K562 treated with DMSO at 1 percent for 24 hours (cell line): Measurements from ENCODE around the gene ZFAND2B. TPM values are rescaled to one million over a fixed set of nuclear protein-coding genes. Genes with fewer than 3 reads are reported as not detected.

ENCODE experiments used
- total RNA-seq: library from RNA; unstranded; fragments of 300-600 nt; gene quantifications from 2 replicates; pipeline ENCODE4 v1.2.3, GENCODE V29; 2022; ENCODE audit warnings: low read depth; ENCODE audit not compliant: insufficient read depth

The ZFAND2B gene, protein sequence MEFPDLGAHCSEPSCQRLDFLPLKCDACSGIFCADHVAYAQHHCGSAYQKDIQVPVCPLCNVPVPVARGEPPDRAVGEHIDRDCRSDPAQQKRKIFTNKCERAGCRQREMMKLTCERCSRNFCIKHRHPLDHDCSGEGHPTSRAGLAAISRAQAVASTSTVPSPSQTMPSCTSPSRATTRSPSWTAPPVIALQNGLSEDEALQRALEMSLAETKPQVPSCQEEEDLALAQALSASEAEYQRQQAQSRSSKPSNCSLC
- total RNA-seq = 39.5 and 43.7 TPM in 2 replicates

DNA sequence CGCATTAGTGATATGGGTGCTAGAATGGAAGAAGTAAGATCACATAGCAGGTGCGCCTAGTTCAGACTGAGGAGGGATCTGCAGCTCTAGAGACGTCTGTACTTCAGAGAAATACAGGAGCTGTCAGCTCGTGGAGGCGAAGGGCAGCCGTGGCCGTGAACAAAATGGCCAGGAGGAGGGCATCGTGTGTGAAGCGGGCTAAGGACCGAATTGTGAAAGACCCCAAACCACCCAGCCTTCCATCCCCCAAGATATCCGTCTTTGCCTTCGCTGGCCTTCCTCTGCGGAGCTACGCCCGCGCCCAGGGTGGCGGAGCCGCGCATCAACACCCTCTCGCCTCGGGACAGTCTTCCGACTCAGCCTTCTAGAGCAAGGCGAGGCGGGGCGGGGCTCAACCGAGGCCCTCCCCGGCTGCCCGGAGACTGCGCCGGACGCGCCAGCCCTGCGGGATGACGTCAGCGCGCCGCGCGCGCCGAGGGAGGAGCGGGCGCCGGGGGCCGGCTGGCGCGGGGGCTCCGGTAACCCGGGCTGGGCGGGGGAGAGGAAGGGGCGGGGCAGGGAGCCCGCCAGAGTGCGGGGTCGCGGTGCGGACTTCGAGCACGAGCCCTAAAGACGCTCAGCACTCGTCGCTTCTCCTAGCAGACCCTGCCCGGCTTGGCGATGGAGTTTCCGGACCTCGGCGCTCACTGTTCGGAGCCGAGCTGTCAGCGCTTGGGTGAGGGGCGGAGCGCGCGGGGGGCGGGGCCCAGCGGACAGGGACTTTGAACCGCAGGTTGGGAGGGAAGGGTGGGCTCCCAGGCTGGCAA lies at the start of gene ZFAND2B:
Gene ZFAND2B, plus strand, starts transcription at position 455 of the 806 bp plus-strand sequence. Its CDS starts 206 bp downstream, at position 661.

DNA sequence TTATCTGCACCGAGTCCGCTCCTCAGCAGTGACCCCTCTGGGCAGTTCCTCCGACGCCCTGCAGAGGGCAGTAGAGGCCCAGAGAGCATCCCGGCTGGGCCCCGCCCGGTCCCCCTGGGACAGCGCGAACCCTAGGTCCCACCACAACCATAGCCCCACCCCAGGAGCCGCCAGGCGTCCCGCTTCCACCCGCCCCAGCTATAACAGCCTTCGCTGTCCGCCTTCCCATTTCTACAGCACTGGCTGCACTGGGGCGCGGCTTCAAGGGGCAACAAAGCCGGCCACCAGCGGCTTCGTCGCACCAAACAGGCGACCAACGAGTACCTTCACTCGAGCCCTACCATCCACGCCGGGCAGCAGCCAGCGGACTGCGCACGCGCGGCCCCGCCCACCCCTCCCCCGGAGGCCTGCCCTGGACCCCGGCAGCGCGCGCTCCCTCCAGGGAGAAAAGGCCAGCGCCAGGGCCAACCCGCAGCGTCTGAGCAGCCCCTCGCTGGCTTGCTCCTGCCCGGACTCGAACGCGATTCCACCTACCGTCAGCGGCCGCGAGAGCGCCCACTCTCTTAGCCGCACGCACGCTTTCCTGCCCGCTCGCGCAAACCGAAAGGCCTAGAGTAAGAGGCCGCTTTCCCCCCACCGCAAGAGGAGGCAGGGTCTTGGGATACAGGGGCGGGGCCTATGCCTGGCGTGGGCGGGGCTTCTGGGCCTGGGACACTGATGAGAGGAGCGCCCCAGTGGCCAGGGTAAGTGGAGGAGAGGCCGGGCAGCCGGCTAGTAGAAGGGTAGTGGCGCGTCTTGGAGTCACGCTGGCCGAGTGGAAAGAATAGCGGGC lies 46.2 kb upstream of the ZFAND2B start, which contains the start of gene NHEJ1:
Gene NHEJ1, minus strand, starts transcription at position 630 of the 832 bp plus-strand sequence. CDS start 2,453 bp downstream, outside the sequence.

GRCh38 chr2:219169930-219170654 lies 36.5 kb upstream of the ZFAND2B start, which contains the start of gene SLC23A3:
TSS of gene SLC23A3 (minus strand) at chr2:219170029. CDS start at chr2:219169984, 45 bp downstream.

DNA sequence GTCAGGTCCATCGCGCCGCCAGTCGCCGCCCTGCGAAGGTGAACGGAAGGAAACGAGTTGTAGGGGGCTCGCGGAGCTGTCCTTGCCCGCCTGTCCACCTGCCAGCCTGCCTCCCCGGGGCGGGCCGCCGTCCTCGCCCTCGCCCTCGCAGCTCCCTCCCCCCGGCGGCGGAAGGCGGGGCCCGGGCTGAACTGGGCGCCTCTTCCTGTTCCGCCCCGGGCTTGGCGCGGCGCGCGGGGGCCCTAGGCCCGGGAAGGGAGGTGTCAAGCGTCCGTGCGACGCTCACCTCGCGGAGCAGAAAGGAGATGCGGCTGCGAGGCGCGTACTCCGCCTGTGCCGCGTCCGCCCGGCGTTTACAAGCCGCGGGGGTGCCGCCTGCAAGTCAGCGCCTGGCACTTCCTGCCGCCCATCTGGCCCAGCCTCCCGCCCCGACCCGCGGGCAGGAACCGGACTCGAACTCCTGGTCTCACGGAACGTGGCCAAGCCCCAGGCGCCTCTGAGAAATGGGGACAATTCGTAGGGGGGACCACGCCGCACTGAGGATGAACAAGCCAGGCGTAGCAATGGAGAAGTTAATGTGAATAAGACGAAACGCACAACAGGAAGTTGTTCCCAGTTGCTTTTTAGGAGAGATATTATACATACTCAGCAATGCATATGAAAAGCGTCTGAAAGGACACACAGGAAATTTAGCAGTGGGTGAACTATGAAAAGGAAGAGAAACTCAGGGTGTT lies 29.6 kb upstream of the ZFAND2B start, which contains the start of gene CNPPD1:
Gene CNPPD1, minus strand, starts transcription at position 108 of the 734 bp plus-strand sequence. Its CDS starts 97 bp downstream, at position 11.

DNA sequence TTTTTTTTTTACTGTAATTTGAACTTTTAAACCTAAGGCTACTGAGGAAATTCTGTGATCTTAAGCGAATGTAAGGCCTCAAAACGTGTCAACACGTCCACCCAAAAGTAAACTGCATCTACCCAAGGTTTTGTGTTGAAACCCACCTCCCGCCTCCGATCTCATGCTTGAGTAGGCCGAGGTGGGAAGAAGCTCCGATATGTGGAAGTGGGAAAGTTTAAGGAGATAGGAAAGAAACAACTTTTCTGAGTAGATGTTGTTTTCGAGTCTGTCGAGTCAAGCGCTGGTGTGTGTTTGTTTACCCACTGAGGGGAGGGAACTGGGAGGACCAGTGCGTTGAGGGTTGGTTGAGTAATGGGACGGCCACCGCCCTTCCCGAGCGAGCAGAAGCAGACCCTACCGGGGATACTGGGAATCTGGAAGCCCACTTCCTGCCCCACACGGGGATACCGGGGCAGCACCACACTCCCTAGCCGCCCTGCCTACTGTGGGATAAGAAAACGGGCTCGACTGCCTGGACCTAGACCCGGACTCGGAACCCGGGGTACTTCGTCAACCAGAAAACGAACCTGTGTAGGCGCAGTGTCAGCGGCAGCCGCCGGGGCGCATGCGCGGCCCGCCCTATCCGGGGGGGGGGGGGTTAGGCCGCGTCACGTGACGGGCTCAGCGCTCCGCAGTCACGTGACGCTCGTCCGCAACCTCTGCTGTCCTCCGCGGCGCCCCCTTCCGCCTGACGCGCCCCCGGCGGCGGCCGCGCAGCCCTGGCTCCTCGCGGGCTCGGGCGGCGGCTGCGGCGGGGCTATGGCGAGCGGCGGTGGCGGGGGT lies 28.8 kb upstream of the ZFAND2B start, which contains the start of gene RETREG2:
Gene RETREG2, plus strand, starts transcription at position 724 of the 825 bp plus-strand sequence. Its CDS starts 78 bp downstream, at position 802.

GRCh38 chr2:219218732-219219701 lies 12.4 kb downstream of the ZFAND2B start, which contains the start of gene ABCB6:
TSS of gene ABCB6 (minus strand) at chr2:219218958. CDS start at chr2:219218673, 285 bp downstream.

GRCh38 chr2:219229305-219230058 lies 22.9 kb downstream of the ZFAND2B start, which contains the start of the genes ANKZF1 and ATG9A:
TSS of gene ANKZF1 (plus strand) at chr2:219229806. CDS start at chr2:219230258, 452 bp downstream.
TSS of gene ATG9A (minus strand) at chr2:219229636. CDS start at chr2:219228024, 1,612 bp downstream.

DNA sequence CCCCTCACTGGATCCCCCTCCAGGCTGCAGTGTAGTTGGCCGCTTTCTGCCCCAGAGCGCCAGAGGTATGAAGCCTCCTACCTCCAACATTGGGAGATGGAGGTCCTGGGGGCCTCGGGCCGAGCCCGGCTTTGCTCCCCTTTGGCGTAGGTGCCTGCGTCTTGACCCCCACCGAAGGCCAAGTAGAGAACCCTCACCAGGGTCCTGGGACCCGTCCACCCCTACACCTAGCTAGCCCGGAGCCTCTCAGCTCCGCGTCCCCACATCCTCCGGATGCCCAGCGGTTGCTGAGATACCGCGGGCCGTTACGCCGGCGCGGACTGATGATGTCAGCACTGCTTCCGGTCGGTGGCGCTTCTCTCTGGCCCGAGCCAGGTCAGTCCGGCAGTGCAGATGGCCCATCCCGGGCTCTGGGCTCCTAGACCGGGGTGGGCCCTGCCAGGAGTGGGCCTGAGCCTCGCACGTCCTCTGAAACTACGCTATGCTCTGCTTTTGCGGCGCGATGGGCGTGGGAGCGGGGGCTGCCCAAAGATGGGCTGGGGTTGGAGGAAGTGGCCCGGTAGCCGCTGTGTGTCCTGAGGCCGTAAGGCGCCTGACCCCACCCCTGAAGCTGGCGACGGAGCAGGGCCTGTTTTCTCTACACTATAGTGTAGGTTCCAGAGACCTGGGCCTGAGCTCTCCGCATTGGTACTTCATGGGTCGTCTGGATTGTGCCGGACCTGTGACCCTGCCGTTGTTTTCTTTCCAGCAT lies 38.7 kb downstream of the ZFAND2B start, which contains the start of the genes GLB1L and STK16:
Gene GLB1L, minus strand, starts transcription at position 297 of the 751 bp plus-strand sequence. CDS start 1,871 bp downstream, outside the sequence.
Gene STK16, plus strand, starts transcription at position 332 of the 751 bp plus-strand sequence. CDS start 521 bp downstream, outside the sequence.

GRCh38 chr2:219252900-219253752 lies 46.5 kb downstream of the ZFAND2B start, which contains the start of gene TUBA4B:
TSS of gene TUBA4B (plus strand) at chr2:219253243. CDS start at chr2:219253408, 165 bp downstream.

DNA sequence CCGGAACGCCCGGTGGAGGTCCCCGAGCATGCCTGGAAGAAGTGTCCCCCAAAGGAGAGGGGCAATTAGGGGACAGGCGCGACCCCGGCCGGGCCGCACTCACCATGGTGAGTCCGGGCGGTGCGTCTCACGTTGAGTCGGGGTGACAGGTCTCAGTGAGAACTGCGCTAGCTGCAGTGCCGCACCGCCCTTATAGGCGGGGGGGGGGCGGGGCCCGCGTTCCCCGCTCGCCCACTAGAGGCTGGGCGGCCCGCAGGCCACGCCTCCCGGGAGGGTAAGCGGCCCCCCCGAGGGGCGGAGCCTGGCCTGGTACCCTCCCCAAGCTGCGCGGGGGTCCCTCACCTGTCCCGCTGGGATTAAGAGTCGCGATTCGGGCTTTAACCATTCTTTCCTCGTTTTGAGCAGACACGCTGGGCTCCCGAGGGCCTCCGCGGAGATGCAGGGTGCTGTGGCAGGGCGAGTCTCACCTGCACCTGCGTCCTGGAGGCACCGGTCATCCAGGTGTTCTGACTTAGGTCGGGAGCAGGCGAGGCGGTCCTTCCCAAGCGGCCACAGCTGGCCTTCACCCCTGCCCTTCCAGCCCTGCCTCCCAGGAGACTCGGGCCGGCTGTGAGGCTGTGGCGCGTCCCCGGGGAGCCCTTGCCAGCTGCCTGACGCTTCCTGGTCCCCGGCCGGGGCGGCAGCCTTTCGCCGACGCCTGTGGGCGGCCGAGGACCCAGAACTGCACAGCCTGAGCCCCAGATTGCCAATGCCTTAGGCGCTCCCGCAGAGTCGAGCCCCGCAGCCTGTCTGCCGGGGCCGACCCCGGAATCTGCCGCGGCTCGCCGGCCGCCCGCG lies 47.4 kb downstream of the ZFAND2B start, which contains the start of gene TUBA4A:
Gene TUBA4A, minus strand, starts transcription at position 166 of the 837 bp plus-strand sequence. Its CDS starts 60 bp downstream, at position 106.

